GM21360 (cell line): ENCODE measurements around the gene MYL4.
"Not testable (repeated sequence)": the region's sequence is repeated elsewhere in the genome, so short reads cannot be mapped to it uniquely, and the experiment has no call there.

Experiments
- ATAC-seq: cut with Tn5 transposase; IDR thresholded peaks from one replicate; pipeline ENCODE4 v1.9.1; 2021; ENCODE audit warnings: mild to moderate bottlenecking, moderate library complexity; ENCODE audit not compliant: unreplicated experiment

The MYL4 gene

DNA sequence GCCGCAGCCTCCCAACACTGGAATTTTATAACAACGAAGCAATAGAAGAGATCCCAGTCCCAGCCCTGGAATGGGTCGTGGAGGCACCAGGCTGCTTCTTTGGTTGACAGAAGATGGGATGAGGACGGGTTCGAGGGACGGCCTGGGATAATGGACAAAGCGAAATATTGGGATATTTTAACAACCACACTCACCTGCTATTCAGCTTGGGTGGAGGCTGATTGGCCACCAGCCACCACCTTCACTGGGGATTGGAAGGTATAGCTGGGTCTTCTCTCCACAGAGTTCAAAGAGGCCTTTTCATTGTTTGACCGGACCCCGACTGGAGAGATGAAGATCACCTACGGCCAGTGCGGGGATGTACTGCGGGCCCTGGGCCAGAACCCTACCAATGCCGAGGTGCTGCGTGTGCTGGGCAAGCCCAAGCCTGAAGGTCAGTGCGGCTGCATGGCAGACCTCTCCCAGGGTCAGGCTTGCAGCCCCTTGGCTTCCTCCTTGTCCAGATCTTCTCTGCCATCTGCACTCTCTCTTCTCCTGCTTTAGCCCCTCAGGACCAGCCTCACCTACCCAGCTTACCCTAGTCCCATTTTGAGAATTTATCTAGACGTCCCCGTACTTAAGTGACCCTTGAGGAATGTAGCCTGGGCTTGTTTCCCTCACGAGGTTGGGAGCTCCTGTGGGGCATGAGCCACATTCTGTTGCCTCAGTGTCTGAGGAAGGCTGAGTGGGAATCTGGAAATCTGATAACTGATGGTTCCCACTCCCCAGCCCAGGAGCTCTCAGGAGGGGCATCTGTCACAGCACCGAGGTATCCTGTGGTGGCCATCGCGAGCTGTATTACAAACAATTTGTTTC lies 10.7 kb downstream of the MYL4 start:
- no peak for ATAC-seq

GRCh38 chr17:47220531-47220999 lies 11.4 kb downstream of the MYL4 start:
- no peak for ATAC-seq

DNA sequence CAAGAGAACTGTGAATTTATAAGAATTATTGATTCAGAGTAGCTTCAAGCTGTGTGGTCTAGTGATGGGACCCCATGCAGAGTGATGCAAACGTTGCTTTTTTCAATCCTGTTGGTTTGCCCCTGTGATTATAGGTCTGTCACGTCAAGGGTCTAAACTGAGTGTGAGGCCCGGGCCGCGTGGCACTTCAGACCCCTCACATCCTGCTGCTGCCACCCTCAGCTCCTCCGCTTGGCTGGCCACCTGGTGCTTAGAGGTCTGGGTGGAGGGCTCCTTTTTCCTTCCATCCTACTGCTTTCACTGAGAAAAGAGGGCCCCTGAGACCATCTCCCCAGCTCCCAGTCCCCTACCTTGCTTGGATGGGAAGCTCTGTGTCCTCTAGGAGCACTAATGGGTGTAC lies 12.0 kb downstream of the MYL4 start:
- no peak for ATAC-seq

- ATAC-seq = no peak
These were observed 12.9 kb downstream of the MYL4 start for GRCh38 chr17:47222047-47222446.

DNA sequence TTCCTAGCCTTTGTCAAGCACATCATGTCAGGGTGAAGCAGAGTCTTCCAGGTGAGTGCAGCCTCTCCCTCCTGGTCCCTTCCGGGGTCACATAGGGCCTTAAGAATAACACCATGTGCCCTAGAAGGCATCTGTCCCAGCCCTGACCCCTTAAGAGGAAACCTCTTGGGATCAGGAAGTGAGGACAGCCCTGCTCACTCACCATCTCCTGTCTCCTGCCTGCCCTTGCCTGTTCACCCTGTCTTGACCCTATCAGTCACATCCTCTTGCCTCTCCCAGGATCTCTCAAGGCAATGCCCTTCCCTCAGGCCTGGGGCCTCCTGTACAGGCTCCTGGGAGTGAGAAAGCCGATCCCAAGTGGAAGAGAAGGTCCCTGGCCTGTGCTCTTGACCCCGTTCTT lies 13.9 kb downstream of the MYL4 start:
- ATAC-seq = no peak

DNA sequence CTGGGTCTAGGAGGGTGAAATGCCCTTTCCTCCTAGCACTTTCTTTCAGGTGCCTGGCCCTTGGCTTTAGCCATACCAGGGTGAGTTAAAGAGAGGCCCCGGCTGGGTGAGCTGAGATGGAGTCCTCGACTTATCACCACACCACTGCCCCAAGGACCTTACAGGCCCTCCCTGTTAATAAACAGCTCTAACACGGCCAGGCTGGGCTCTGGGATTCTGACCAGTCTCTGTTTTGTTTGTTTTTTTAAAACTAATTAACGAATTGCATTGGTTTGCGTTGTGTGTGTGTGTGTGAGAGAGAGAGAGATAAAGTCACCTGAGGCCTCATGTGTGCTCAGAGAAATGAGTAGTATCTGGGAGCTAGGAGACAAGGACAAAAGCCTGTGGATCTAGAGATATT lies 14.3 kb downstream of the MYL4 start:
- no peak for ATAC-seq

DNA sequence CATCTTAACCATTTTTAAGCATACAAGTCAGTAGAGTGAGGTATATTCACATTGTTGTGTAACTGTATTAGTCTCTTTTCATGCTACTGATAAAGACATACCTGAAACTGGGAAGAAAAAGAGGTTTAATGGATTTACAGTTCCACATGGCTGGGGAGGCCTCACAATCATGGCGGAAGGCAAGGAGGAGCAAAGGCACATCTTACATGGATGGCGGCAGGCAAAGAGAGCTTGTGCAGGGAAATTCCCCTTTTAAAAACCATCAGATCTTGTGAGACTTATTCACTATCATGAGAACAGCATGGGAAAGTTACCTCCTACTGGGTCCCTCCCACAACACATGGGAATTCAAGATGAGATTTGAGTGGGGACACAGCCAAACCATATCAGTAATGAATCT lies 14.9 kb downstream of the MYL4 start:
- ATAC-seq = not testable (repeated sequence)

DNA sequence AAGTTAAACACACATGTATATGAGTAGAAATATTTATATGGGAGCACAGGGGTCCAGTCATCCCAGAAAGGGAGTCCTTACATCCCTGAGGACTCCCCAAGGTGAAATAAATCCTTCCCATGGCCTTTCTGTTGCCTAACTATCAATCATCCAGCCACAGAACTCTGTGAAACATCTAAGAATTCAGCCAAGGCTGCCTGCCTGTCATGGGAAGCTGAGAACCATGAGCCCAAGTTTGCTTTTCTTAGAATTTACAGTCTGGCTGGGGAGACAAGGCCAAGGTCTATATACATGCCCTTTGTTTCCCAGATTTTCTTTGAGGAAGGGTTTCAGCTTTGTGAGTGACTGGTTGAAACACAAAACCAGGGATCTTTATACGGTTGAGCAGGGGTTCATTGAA lies 15.8 kb downstream of the MYL4 start:
- no peak for ATAC-seq

DNA sequence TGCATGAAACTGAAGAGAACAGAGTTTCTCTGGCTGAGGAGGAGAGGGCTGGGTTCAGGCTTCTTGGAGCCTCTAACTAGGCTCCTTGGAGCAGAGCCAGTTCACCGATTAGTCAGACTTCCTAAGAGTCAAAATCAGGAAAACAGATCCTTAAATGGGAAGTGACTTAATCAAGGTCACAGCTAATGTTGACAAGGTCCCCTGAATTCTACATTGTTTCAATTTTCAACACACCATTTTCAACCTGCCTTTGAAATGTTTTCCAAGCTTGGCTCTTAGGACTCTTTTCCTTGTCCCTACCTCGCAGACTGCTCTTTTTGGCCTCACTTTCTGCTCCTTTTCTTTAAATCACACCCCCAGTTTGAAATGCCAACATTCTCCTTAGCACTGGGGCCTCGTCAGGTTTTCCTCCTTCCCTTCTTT lies 16.3 kb downstream of the MYL4 start:
- no peak for ATAC-seq

DNA sequence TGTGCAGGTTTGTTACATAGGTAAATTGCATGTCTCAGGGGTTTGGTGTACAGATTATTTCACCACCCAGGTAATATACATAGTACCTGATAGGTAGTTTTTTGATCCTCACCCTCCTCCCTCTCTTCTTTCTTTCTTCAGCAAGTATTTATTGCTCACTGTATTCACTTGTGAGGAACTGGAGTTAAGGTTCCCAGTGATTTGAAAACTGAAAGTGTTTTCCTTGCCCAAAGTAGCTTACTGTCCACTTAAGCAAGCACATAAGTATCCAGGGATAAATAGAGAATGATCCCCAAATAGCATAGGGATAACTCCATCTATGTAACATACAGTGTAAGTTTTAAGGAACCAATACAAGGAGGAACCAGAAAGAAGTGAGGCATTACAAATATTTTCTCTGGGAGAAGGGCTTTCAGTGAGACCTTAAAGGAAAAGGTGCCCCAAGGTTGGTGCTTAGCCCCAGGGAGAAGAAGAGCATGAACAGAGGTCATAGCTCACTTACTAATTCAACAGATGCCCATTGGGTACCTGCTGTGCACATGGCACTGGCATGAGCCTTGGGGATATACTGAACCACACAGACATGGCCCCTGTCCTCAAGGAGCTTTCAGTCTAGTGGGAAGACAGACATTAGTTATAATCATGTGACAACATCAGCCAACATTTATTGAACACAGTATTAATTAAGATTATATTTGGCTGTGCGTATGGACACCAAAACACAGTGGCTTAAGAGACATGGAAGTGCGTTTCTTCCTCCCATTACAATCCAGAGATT lies 17.0 kb downstream of the MYL4 start:
- ATAC-seq = no peak

GRCh38 chr17:47227862-47228261 lies 18.7 kb downstream of the MYL4 start:
- no peak for ATAC-seq

GRCh38 chr17:47229535-47230443 lies 20.6 kb downstream of the MYL4 start:
- ATAC-seq = no peak

DNA sequence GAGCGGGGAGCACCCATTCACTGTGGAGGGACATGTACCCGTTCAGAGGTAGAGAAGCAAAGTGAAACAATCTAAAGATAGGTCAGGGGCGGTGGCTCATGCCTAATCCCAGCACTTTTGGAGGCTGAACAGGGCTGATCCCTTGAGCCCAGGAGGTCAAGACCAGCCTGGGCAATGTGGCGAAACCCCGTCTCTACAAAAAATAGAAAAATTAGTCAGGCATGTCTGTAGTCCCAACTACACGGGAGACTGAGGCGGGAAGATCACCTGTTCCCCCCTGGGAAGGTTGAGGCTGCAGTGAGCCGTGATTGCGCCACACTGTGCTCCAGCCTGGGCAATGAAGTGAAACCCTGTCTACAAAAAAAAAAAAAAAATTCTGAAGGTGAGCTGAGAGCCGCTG lies 21.7 kb downstream of the MYL4 start:
- ATAC-seq = no peak

- ATAC-seq = no peak
These were observed 22.2 kb downstream of the MYL4 start for GRCh38 chr17:47231334-47231733.

DNA sequence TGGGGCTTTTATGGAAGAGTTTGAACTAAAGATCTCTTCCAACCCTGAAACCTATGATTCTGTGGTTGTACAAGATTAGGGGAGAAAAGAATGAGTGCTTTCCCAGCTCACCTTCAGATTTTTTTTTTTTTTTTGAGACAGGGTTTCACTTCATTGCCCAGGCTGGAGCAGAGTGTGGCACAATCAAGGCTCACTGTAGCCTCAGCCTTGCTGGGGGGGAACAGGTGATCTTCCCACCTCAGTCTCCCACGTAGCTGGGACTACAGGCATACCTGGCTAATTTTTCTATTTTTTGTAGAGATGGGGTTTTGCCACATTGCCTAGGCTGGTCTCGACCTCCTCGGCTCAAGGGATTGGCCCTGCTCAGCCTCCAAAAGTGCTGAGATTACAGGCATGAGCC lies 22.7 kb downstream of the MYL4 start:
- ATAC-seq = no peak

DNA sequence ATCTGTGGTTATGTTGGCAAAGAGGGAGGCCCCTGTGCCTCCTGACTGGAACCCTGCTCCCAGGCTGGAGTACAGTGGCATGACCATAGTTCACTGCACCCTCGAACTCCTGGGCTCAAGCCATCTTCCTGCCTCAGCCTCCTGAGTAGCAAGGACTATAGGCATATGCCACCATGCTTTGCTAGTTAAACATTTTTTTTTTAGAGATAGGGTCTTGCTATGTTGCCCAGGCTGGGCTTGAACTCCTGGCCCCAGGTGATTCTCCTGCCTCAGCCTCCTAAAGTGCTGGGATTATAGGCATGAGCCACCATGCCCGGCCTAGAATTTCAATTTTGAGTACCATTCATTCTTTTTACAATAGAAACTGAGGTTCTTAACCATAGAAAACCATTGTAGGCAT lies 23.3 kb downstream of the MYL4 start:
- ATAC-seq = no peak

DNA sequence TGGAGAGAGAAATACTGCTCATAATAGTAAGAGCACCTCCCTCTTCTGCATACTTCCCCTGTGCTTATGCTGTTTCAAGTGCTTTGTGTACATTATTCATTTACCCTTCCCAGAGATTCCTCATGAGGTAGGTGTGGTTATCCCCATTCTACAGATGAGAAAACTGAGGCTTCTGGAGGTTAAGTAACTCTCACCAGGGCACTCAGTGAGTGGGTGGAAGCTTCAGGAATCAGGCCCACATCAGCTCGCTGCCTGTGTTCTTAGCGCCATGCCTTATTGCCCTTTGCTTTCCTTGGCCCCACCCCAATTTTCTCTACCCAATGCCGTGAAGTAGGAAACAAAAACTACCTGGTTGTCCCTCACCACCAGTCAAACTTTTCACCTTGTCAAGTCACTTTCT lies 26.4 kb downstream of the MYL4 start:
- no peak for ATAC-seq

DNA sequence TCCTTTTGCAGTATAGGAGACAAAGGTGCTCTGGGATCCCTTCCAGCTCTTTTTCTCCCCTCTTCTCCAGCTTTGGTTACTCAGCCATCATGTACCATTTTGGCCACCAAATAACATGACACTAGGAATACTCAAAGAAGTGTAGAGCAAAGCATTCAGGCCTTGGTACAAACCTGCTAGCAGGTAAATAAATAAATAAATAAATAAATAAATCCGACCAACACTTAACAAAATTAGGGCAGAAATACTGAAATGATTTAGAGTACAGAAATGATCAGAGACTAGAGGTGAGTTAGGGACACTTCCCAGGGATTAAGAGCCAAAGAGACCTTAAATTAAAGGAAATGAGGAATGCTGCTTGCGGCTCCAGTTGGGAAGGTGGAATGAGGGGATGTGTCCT lies 26.8 kb downstream of the MYL4 start:
- no peak for ATAC-seq

DNA sequence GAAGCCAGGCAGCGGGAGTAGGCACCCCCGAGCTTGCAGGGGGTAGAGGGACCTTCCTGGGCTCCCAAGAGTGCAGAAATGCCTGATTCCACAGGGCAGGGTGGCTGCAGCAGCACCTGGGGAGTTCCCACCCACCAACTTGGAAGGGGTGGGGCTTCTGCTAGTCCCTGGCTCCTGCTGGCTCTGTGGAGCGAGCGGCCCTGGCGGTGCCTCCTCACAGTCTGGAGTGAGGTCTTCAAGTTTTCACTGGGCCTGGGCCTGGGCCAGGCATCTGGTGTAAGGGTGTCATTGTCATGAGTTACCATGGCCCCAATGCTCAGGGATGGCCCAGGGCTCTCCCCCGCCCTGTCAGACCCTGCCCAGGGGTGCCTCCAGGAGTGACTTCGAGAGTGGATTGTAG lies 28.7 kb downstream of the MYL4 start:
- ATAC-seq = no peak

- ATAC-seq = no peak
These were observed 29.3 kb downstream of the MYL4 start for GRCh38 chr17:47238321-47239010.

DNA sequence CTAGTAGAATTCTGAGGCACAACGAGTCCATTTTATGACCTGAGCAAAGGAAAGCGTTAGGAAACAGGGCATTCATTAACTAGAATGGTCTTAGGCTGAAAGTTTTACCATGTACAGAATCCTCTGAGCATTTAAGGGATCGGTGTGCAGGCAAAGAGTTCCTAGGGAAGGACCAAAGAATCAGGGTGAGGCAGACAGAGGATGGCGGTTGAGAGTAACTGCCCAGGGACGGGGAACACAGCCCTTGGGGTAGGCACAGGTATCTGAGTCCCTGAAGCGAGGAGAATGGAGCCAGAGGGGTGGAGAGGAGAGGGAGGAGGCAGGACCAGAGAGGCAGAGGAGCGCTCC lies 30.4 kb downstream of the MYL4 start:
- ATAC-seq = no peak
